Smooth muscle cell (in vitro differentiated cells): ENCODE results near the gene RERE. TPM values are rescaled to one million over a fixed set of nuclear protein-coding genes. Genes with fewer than 3 reads are reported as not detected.

Experiments used
- DNase-seq: peaks from one replicate; lab custom pipeline; 2025; ENCODE audit not compliant: unreplicated experiment; lab: John Stamatoyannopoulos, UW
- H2AFZ ChIP-seq: fragments of 200-600 bp; sonication (generic); 2 replicates; pipeline ENCODE4 v1.6.0; 2016; ENCODE audit warnings: antibody characterized with exemption, low read depth, mild to moderate bottlenecking
- H3F3A ChIP-seq: fragments of 200-600 bp; sonication (generic); 2 replicates; pipeline ENCODE4 v1.6.0; 2017; ENCODE audit warnings: antibody characterized with exemption, low read depth
- H3K27ac ChIP-seq: fragments of 200-600 bp; sonication (generic); 2 replicates; pipeline ENCODE4 v1.5.1; 2016; ENCODE audit warnings: low read depth, mild to moderate bottlenecking
- H3K27me3 ChIP-seq: fragments of 200-600 bp; sonication (generic); 2 replicates; pipeline ENCODE4 v1.6.1; 2016; ENCODE audit warnings: low read depth, mild to moderate bottlenecking
- H3K36me3 ChIP-seq: fragments of 200-600 bp; sonication (generic); 2 replicates; pipeline ENCODE4 v1.5.1; 2016; ENCODE audit warnings: low read depth
- H3K4me1 ChIP-seq: fragments of 200-600 bp; sonication (generic); 2 replicates; pipeline ENCODE4 v1.5.1; 2016; ENCODE audit warnings: low read depth
- H3K4me2 ChIP-seq: fragments of 200-600 bp; sonication (generic); 2 replicates; pipeline ENCODE4 v1.6.0; 2016; ENCODE audit warnings: mild to moderate bottlenecking
- H3K4me3 ChIP-seq: fragments of 200-600 bp; sonication (generic); 2 replicates; pipeline ENCODE4 v1.5.1; 2016; ENCODE audit warnings: mild to moderate bottlenecking
- H3K79me2 ChIP-seq: fragments of 200-600 bp; sonication (generic); 2 replicates; pipeline ENCODE4 v1.6.0; 2016; ENCODE audit warnings: low read depth, mild to moderate bottlenecking
- H3K9ac ChIP-seq: fragments of 200-600 bp; sonication (generic); 2 replicates; pipeline ENCODE4 v1.6.0; 2016; ENCODE audit warnings: low read depth
- H3K9me3 ChIP-seq: fragments of 200-600 bp; sonication (generic); replicated peaks from 2 replicates; pipeline ENCODE4 v1.5.1; 2016; ENCODE audit warnings: low read depth
- H4K20me1 ChIP-seq: fragments of 200-600 bp; sonication (generic); 2 replicates; pipeline ENCODE4 v1.6.0; 2016; ENCODE audit warnings: low read depth
- CTCF ChIP-seq: fragments of 200-600 bp; sonication (generic); IDR thresholded peaks from 2 replicates; pipeline ENCODE4 v1.5.1; 2017; ENCODE audit warnings: borderline replicate concordance, mild to moderate bottlenecking, antibody characterized with exemption; ENCODE audit not compliant: insufficient read depth, poor library complexity, severe bottlenecking
- WGBS: methylation state at CpG from one replicate; pipeline ENCODE4 v1.1.7; 2016; ENCODE audit warnings: low lambda C conversion rate; 5-methylcytosine and 5-hydroxymethylcytosine counted together
- polyA plus RNA-seq: library from polyadenylated mRNA; unstranded; fragments of >200 nt; fragmentation: Nextera tagmentation; extraction: Ambion mirVana; gene quantifications from 2 replicates; pipeline ENCODE4 v1.2.1, GENCODE V29; 2016
- total RNA-seq: library from RNA; depleted of rRNA; stranded (reverse); fragments of >200 nt; gene quantifications from 2 replicates; pipeline ENCODE4 v1.2.3, GENCODE V29; 2014

The RERE gene
- total and polyA plus RNA-seq, 2 experiments from 2014 or later, result 45.6 to 59.2 TPM

DNA sequence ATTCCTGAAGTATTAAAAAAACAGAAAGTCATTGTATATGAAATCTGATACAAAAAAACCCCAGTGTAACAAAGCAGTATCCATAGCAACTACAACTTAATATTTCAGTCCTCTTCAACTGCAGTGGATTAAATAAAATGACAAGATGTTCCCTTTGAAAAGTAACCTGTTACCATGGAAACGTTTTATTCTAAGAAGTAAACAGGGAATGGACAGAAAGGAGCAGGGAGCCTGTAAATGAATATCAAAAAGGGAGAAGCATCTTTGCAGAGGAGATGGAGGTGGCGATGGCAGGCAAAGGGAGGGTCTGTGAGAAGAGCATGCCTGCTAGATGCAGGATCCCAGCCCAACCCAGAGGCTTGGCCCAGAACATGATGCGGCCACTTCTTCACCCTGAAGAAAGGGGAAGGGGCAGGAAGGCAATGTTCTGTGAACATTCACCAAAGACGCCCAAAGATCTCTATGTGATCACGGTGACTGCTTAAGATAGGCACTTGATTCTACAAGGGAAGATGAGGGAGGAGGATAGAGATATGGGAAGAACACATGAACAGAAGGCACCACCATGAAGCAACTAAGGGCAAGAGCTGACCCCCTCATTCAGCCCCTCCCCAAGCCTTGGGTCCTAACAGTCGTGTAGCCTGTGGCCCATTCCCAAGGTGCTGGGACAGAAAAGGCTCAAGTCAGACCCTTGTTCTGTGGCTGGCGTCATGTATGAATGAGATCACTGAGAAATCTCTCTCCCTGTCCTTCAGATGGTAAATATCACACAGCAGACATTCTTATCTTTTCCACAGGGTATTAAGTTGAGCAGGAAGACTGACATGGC, 299.6 kb downstream of the RERE start:
- TF ChIP-seq CTCF, result no peak
- Histone ChIP-seq H3K36me3 (no peaks in the 10 kb centered on the region), H3K4me3 (no peak overlapping the region), H3F3A (peaks cover 20% of the 10 kb centered on the region), H3K4me1 (peaks cover 20% of the 10 kb centered on the region), H3K9ac (peak overlapping the region; percentile 56), H2AFZ (no peak overlapping the region), H3K4me2 (peak overlapping the region; percentile 42), H4K20me1 (peaks cover 45% of the 10 kb centered on the region), H3K27me3 (no peaks in the 10 kb centered on the region), H3K9me3 (no peaks in the 10 kb centered on the region), H3K27ac (peak overlapping the region; percentile 91), H3K79me2 (peaks cover 76% of the 10 kb centered on the region)
- WGBS, result 66% methylated on average over 7 of the region's 7 CpGs
- no peak for DNase-seq

GRCh38 chr1:8516793-8517556, 300.5 kb downstream of the RERE start:
- H3K79me2 ChIP-seq, result peaks cover 72% of the 10 kb centered on the region
- DNase-seq, result no peak
- H3K4me2 ChIP-seq, result peak overlapping the region; percentile 8
- H3K36me3 ChIP-seq, result no peaks in the 10 kb centered on the region
- H3K27me3 ChIP-seq, result no peaks in the 10 kb centered on the region
- H2AFZ ChIP-seq, result no peak overlapping the region
- peaks cover 20% of the 10 kb centered on the region for H3K4me1 ChIP-seq
- H3K4me3 ChIP-seq, result no peak overlapping the region
- WGBS, result 57% methylated on average over 6 of the region's 6 CpGs
- H3K9me3 ChIP-seq, result no peaks in the 10 kb centered on the region
- peaks cover 14% of the 10 kb centered on the region for H3F3A ChIP-seq
- peak overlapping the region; percentile 91 for H3K27ac ChIP-seq
- H3K9ac ChIP-seq, result peak overlapping the region; percentile 56
- peaks cover 50% of the 10 kb centered on the region for H4K20me1 ChIP-seq
- no peak for TF ChIP-seq CTCF

DNA sequence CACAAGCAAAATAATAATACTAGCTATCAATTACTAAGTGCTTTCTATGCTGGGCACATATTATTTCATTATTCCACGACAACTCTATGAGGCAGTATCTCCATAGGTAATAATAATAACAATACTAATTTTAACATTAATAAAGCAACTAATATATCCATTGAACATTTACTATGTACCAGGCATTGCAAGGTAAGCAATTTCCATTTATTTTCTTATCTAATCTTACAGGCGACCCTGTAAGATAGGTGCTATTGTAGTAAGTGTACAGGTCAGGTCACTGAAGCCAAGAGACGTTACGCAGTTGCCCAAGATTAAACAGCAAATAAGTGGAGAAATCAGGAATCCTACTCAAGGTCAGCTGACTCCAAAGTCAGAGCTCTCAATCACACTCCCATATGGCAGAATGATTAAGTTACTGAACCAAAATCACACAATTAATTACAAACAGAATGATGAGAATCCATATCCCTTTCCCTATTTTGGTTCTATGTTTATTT, 301.1 kb downstream of the RERE start:
- no peak for DNase-seq
- Histone ChIP-seq H3K4me1 (peaks cover 21% of the 10 kb centered on the region), H3K27me3 (no peaks in the 10 kb centered on the region), H3K9me3 (no peaks in the 10 kb centered on the region), H3K4me3 (no peak overlapping the region), H3K4me2 (peak overlapping the region; percentile 8), H3K79me2 (peaks cover 65% of the 10 kb centered on the region), H3K9ac (no peak overlapping the region), H2AFZ (no peak overlapping the region), H4K20me1 (peaks cover 54% of the 10 kb centered on the region), H3F3A (peaks cover 10% of the 10 kb centered on the region), H3K27ac (peak overlapping the region; percentile 91), H3K36me3 (no peaks in the 10 kb centered on the region)
- WGBS, result 92% methylated on average over 4 of the region's 4 CpGs
- TF ChIP-seq CTCF, result no peak
